Activated CD4-positive, alpha-beta memory T cell treated with anti-CD3 and anti-CD28 coated beads for 36 hours (primary cell): Measurements from ENCODE around the gene C17orf107. TPM values are rescaled to one million over a fixed set of nuclear protein-coding genes. Genes with fewer than 3 reads are reported as not detected.
"Not testable (repeated sequence)": the region's sequence is repeated elsewhere in the genome, so short reads cannot be mapped to it uniquely, and the experiment has no call there.

Experiments used
- CTCF ChIA-PET: fragments of 350-600 bp; sonication (Branson Sonifier 250); formaldehyde crosslinking; loops from one replicate; lab custom pipeline; 2021; ENCODE audit warnings: antibody characterized with exemption, inconsistent platforms; lab: Charles Lee
- POLR2A ChIA-PET: fragments of 350-600 bp; sonication (Branson Sonifier 250); formaldehyde crosslinking; loops from one replicate; lab custom pipeline; 2021; ENCODE audit warnings: antibody characterized with exemption; lab: Charles Lee
- DNase-seq: peaks from one replicate; pipeline ENCODE4 v3.0.0-alpha.2; 2020
- H3K27ac Mint-ChIP-seq: one replicate; pipeline ENCODE4 v1.8.0; 2021; ENCODE audit warnings: mixed read lengths
- H3K27me3 Mint-ChIP-seq: one replicate; pipeline ENCODE4 v1.8.0; 2021; ENCODE audit warnings: mixed read lengths
- H3K36me3 Mint-ChIP-seq: one replicate; pipeline ENCODE4 v1.8.0; 2021; ENCODE audit warnings: mixed read lengths
- H3K4me1 Mint-ChIP-seq: one replicate; pipeline ENCODE4 v1.8.0; 2021; ENCODE audit warnings: low read depth, mixed read lengths
- H3K4me3 Mint-ChIP-seq: one replicate; pipeline ENCODE4 v1.8.0; 2021; ENCODE audit warnings: mild to moderate bottlenecking, mixed read lengths
- H3K9me3 Mint-ChIP-seq: one replicate; pipeline ENCODE4 v1.8.0; 2021; ENCODE audit warnings: mixed read lengths
- intact Hi-C: fragments of 100-400 bp; cut with micrococcal nuclease; formaldehyde crosslinking; loops from one replicate; pipeline ENCODE4 v1.15.1; 2023
- total RNA-seq, 2 experiments: library from RNA; stranded (reverse); gene quantifications; one replicate each; pipeline ENCODE4 v1.2.3, GENCODE V29; 2021

C17orf107 gene
- total RNA-seq, 2 experiments from 2014 or later: 2.3 to 2.5 TPM

- no peak for DNase-seq
- H3K27me3 Mint-ChIP-seq: no peaks in the 10 kb centered on the region
- intact Hi-C loops: no loop called here
- ChIA-PET POLR2A (no interaction called here), CTCF (interaction anchor here (0.9 to 1.2 kb wide), 2 partner anchors 28 to 293 kb away, joined by 3 to 4 read pairs; no protein-coding TSS in a partner anchor)
- no peak overlapping the region for H3K4me3 Mint-ChIP-seq
- peaks cover 5% of the 10 kb centered on the region for H3K36me3 Mint-ChIP-seq
- H3K27ac Mint-ChIP-seq: no peak overlapping the region
- H3K4me1 Mint-ChIP-seq: peaks cover 6% of the 10 kb centered on the region
- H3K9me3 Mint-ChIP-seq: no peaks in the 10 kb centered on the region
Observed at GRCh38 chr17:4859816-4860625, 39.3 kb upstream of the C17orf107 start.

GRCh38 chr17:4860651-4861050, 38.7 kb upstream of the C17orf107 start:
- intact Hi-C loops: no loop called here
- Mint-ChIP-seq H3K36me3 (peaks cover 5% of the 10 kb centered on the region), H3K27me3 (no peaks in the 10 kb centered on the region), H3K9me3 (no peaks in the 10 kb centered on the region), H3K4me3 (no peak overlapping the region), H3K4me1 (peaks cover 6% of the 10 kb centered on the region), H3K27ac (no peak overlapping the region)
- ChIA-PET CTCF (interaction anchor here (0.5 to 1.2 kb wide), 3 partner anchors 27 to 449 kb away, joined by 3 to 4 read pairs (median 3); no protein-coding TSS in a partner anchor), POLR2A (no interaction called here)
- no peak for DNase-seq

DNA sequence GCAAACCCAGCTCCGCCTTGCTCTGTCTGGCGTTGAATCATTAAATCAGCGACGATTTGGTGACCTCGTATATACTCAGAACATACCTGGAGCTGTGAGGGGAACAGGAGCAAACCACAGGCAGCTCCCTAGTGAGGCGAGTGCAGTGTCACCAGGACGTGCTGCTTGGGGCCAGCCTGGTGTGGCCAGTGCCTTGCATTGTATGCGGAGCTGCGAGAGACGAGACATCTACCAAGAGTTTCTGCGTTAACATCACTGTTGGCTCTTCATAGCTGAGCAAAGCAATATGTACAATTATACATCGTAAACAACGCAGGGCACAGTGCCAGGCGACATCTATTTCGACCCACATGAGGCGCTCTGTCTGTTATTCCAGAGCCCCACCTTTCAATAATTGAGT, 38.3 kb upstream of the C17orf107 start:
- Mint-ChIP-seq H3K36me3 (peaks cover 5% of the 10 kb centered on the region), H3K4me3 (no peak overlapping the region), H3K4me1 (peaks cover 6% of the 10 kb centered on the region), H3K27ac (no peak overlapping the region), H3K9me3 (no peaks in the 10 kb centered on the region), H3K27me3 (no peaks in the 10 kb centered on the region)
- no peak for DNase-seq
- intact Hi-C loops: no loop called here
- CTCF ChIA-PET: interaction anchor here (0.5 to 1.2 kb wide), 3 partner anchors 27 to 450 kb away, joined by 3 to 4 read pairs (median 3); no protein-coding TSS in a partner anchor
- POLR2A ChIA-PET: no interaction called here

GRCh38 chr17:4862720-4863119, 36.6 kb upstream of the C17orf107 start:
- DNase-seq: no peak
- Mint-ChIP-seq H3K4me1 (peaks cover 4% of the 10 kb centered on the region), H3K27ac (no peak overlapping the region), H3K27me3 (no peaks in the 10 kb centered on the region), H3K9me3 (no peaks in the 10 kb centered on the region), H3K36me3 (peaks cover 4% of the 10 kb centered on the region), H3K4me3 (no peak overlapping the region)
- ChIA-PET CTCF (no interaction called here), POLR2A (no interaction called here)
- intact Hi-C loops: no loop called here

GRCh38 chr17:4863321-4863720, 36.0 kb upstream of the C17orf107 start:
- Mint-ChIP-seq H3K36me3 (peaks cover 4% of the 10 kb centered on the region), H3K9me3 (no peaks in the 10 kb centered on the region), H3K4me3 (no peak overlapping the region), H3K27ac (no peak overlapping the region), H3K4me1 (peaks cover 4% of the 10 kb centered on the region), H3K27me3 (no peaks in the 10 kb centered on the region)
- POLR2A ChIA-PET: no interaction called here
- CTCF ChIA-PET: interaction anchor here (0.9 kb wide), 1 partner anchor 215 kb away, joined by 3 read pairs; the partner anchor contains the start of gene ZFP3
- no peak for DNase-seq
- intact Hi-C loops: no loop called here

- H3K27ac Mint-ChIP-seq, H3K27me3 Mint-ChIP-seq, intact Hi-C loops, DNase-seq, H3K4me3 Mint-ChIP-seq, H3K9me3 Mint-ChIP-seq, H3K4me1 Mint-ChIP-seq, H3K36me3 Mint-ChIP-seq, CTCF ChIA-PET: not testable (repeated sequence)
- POLR2A ChIA-PET: interaction anchor here (0.5 kb wide), 2 partner anchors 9 to 292 kb away, joined by 3 to 4 read pairs; no protein-coding TSS in a partner anchor
Observed at GRCh38 chr17:4867535-4867934, 31.8 kb upstream of the C17orf107 start.

GRCh38 chr17:4869058-4869998, 30.0 kb upstream of the C17orf107 start:
- H3K9me3 Mint-ChIP-seq, H3K27me3 Mint-ChIP-seq, DNase-seq, CTCF ChIA-PET, H3K27ac Mint-ChIP-seq, intact Hi-C loops, H3K36me3 Mint-ChIP-seq, H3K4me1 Mint-ChIP-seq, H3K4me3 Mint-ChIP-seq: not testable (repeated sequence)
- POLR2A ChIA-PET: interaction anchor here (0.7 kb wide), 1 partner anchor 62 kb away, joined by 4 read pairs; the partner anchor contains the start of gene PLD2

- Mint-ChIP-seq H3K27ac (no peak overlapping the region), H3K27me3 (no peaks in the 10 kb centered on the region), H3K9me3 (no peaks in the 10 kb centered on the region), H3K36me3 (peaks cover 2% of the 10 kb centered on the region), H3K4me3 (no peak overlapping the region), H3K4me1 (no peaks in the 10 kb centered on the region)
- DNase-seq: no peak
- CTCF ChIA-PET: interaction anchor here (0.7 kb wide), 1 partner anchor 263 kb away, joined by 3 read pairs; no protein-coding TSS in a partner anchor
- POLR2A ChIA-PET: no interaction called here
- intact Hi-C loops: no loop called here
Observed at GRCh38 chr17:4870855-4871254, 28.5 kb upstream of the C17orf107 start.

- no peaks in the 10 kb centered on the region for H3K9me3 Mint-ChIP-seq
- H3K4me3 Mint-ChIP-seq: no peak overlapping the region
- H3K27ac Mint-ChIP-seq: no peak overlapping the region
- DNase-seq: no peak
- ChIA-PET CTCF (interaction anchor here (2.0 kb wide), 1 partner anchor 83 kb away, joined by 4 read pairs; no protein-coding TSS in a partner anchor), POLR2A (no interaction called here)
- H3K27me3 Mint-ChIP-seq: no peaks in the 10 kb centered on the region
- no peaks in the 10 kb centered on the region for H3K4me1 Mint-ChIP-seq
- H3K36me3 Mint-ChIP-seq: peaks cover 2% of the 10 kb centered on the region
- intact Hi-C loops: no loop called here
Observed at GRCh38 chr17:4872786-4873185, 26.6 kb upstream of the C17orf107 start.

GRCh38 chr17:4877089-4877488, 22.2 kb upstream of the C17orf107 start:
- DNase-seq: no peak
- no peaks in the 10 kb centered on the region for H3K4me1 Mint-ChIP-seq
- H3K27me3 Mint-ChIP-seq: no peaks in the 10 kb centered on the region
- no peaks in the 10 kb centered on the region for H3K9me3 Mint-ChIP-seq
- H3K27ac Mint-ChIP-seq: no peak overlapping the region
- H3K36me3 Mint-ChIP-seq: no peaks in the 10 kb centered on the region
- no peak overlapping the region for H3K4me3 Mint-ChIP-seq
- ChIA-PET POLR2A (interaction anchor here (0.6 kb wide), 1 partner anchor 10 kb away, joined by 3 read pairs; no protein-coding TSS in a partner anchor), CTCF (interaction anchor here (0.6 kb wide), 1 partner anchor 12 kb away, joined by 3 read pairs; no protein-coding TSS in a partner anchor)
- intact Hi-C loops: no loop called here

DNA sequence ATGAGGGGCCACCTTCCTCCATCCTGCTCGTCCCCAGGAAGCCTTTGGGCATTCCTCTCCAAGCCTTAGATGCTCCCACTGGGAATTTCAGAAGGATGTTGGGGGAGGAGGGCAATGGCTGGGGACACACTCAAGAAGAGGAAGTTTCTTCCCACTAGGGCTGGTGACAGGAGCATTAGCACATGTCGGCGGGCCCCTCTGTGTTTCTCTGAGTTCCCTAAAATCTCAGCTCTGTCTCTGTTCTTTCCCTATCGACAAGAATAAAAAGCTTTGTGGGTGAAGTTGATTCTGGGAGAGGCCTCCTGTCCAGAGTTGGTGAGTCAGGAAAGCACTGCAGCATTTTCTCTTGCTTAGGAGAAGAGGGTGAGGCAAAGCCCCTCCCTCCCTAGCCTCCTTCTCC, 19.7 kb upstream of the C17orf107 start:
- Mint-ChIP-seq H3K36me3 (no peaks in the 10 kb centered on the region), H3K4me1 (no peaks in the 10 kb centered on the region), H3K4me3 (no peak overlapping the region), H3K27me3 (no peaks in the 10 kb centered on the region), H3K9me3 (no peaks in the 10 kb centered on the region), H3K27ac (no peak overlapping the region)
- intact Hi-C loops: no loop called here
- ChIA-PET POLR2A (no interaction called here), CTCF (no interaction called here)
- DNase-seq: no peak
